Prostate gland (tissue), 2 donors: ENCODE data around the gene CPEB1.

ENCODE experiments used
- CTCF ChIP-seq, 4 experiments: fragments of 200-600 bp in 2 of 4; fragments of 450-650 bp in 2 of 4; sonication (generic) in 2 of 4; IDR thresholded peaks; 1 replicate in 3 of 4; 2 replicates in 1 of 4; pipeline ENCODE4 v1.5.1; 2016 to 2019; ENCODE audit warnings: antibody characterized with exemption in 4 of 4, mild to moderate bottlenecking in 2 of 4, moderate library complexity in 2 of 4
- POLR2A ChIP-seq: fragments of 450-650 bp; IDR thresholded peaks from one replicate; pipeline ENCODE4 v1.6.1; 2016; ENCODE audit warnings: antibody characterized with exemption, mild to moderate bottlenecking
- POLR2AphosphoS5 ChIP-seq: sonication (generic); formaldehyde crosslinking; IDR thresholded peaks from one replicate; pipeline ENCODE4 v1.6.1; 2017; ENCODE audit warnings: antibody characterized with exemption

GRCh38 chr15:82624438-82624837 is 22.7 kb downstream of the CPEB1 start:
- TF ChIP-seq CTCF (IDR thresholded peaks at IDR 0.05) (no peak), POLR2AphosphoS5 (no peak), POLR2A (no peak)
